Measurements from ENCODE around the gene FHOD3. TPM values are rescaled to one million over a fixed set of nuclear protein-coding genes. Genes with fewer than 3 reads are reported as not detected.

FHOD3 gene
- total RNA-seq, 1 donor = 3.0 TPM

DNA sequence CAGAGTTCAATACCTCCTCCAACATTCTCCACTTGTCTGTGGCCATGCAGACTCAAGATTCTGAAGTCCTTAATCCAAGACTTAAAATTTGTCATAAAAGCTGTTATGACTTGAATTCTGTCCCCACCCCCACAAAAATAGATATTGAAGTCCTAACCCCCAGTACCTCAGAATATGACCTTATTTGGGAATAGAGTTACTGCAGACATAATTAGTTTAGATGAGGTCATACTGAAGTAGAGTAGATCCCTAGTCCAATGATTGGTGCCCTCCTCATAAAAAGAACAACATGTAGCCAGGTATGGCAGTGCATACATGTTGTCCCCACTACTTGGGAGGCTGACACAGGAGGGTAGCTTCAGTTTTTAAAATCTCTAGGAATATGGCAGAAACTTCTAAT lies 522.1 kb downstream of the FHOD3 start:
- no peak for DNase-seq (ENCODE audit: low read depth)
- TF ChIP-seq, protein P1, sequence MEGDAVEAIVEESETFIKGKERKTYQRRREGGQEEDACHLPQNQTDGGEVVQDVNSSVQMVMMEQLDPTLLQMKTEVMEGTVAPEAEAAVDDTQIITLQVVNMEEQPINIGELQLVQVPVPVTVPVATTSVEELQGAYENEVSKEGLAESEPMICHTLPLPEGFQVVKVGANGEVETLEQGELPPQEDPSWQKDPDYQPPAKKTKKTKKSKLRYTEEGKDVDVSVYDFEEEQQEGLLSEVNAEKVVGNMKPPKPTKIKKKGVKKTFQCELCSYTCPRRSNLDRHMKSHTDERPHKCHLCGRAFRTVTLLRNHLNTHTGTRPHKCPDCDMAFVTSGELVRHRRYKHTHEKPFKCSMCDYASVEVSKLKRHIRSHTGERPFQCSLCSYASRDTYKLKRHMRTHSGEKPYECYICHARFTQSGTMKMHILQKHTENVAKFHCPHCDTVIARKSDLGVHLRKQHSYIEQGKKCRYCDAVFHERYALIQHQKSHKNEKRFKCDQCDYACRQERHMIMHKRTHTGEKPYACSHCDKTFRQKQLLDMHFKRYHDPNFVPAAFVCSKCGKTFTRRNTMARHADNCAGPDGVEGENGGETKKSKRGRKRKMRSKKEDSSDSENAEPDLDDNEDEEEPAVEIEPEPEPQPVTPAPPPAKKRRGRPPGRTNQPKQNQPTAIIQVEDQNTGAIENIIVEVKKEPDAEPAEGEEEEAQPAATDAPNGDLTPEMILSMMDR (IDR thresholded peaks at IDR 0.05; ENCODE audit: insufficient read depth, low read length) = no peak
- no peak overlapping the region for H3K4me3 ChIP-seq (ENCODE audit: low read depth, low read length)

DNA sequence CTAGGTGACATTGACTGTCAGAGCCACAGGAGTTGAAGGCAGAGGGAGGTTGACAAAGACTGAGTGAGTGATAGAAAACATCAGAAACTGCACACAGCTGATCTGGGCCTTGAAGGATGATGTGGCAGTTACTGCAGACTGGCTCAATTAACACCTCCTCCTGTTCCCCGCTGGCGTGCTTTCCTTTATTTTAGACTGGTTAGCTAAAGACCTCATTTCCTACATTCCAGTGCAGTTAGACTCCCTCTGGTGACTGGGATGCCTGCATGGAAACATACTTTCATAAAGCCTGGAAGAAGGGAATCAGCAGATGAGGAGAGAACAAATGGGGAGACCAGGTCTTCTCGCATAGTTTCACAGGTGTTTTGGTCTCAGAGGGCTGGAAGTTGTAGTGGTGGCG lies 524.2 kb downstream of the FHOD3 start:
- DNase-seq (ENCODE audit: low read depth) = no peak
- TF ChIP-seq, protein P1 (IDR thresholded peaks at IDR 0.05; ENCODE audit: insufficient read depth, low read length) = no peak

DNA sequence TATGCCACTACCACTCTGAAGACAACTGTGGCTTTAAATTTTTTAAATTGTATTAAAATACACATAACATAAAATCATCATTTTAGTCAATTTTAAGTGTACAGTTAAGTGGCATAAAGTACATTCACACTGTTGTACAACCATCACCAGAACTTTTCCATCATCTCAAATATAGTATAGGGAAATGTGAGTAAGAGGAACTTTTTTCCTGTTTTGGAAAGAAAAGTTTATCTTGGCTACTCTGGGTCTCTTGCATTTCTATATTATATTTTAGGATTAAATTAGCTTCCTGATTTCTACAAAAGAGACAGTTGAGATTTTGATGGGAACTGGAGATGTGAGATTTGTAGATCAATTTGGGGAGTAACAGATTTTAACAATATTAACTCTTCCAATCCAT lies 528.0 kb downstream of the FHOD3 start:
- TF ChIP-seq, protein P1 (IDR thresholded peaks at IDR 0.05; ENCODE audit: insufficient read depth, low read length) = no peak

More for the DNA sequence above, 524.2 kb downstream of the FHOD3 start:
- no peak overlapping the region for H3K4me3 ChIP-seq (ENCODE audit: low read depth, low read length)

DNA sequence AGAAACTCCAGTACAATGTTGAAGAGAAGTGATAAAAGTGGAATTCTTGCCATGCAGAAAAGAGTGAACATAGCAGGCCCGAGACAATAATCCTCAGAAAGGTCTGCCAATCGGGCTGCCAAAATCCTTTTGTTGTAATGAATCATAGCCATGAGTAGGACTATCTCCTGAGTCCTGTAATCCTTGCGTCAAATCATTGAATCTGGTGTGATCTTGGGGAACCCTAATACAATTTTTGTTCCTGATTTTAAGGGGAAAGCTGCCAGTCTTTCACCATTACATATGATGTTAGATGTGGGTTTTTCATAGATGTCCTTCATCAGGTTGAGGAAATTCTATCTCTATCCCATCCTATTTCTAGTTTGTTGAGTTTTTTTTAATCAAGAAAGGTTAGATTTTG lies 529.0 kb downstream of the FHOD3 start:
- DNase-seq (ENCODE audit: low read depth) = no peak
- TF ChIP-seq, protein P1 (IDR thresholded peaks at IDR 0.05; ENCODE audit: insufficient read depth, low read length) = no peak
- H3K4me3 ChIP-seq (ENCODE audit: low read depth, low read length) = no peak overlapping the region

More for the DNA sequence above, 528.0 kb downstream of the FHOD3 start:
- DNase-seq (ENCODE audit: low read depth) = no peak
- H3K4me3 ChIP-seq (ENCODE audit: low read depth, low read length) = no peak overlapping the region

DNA sequence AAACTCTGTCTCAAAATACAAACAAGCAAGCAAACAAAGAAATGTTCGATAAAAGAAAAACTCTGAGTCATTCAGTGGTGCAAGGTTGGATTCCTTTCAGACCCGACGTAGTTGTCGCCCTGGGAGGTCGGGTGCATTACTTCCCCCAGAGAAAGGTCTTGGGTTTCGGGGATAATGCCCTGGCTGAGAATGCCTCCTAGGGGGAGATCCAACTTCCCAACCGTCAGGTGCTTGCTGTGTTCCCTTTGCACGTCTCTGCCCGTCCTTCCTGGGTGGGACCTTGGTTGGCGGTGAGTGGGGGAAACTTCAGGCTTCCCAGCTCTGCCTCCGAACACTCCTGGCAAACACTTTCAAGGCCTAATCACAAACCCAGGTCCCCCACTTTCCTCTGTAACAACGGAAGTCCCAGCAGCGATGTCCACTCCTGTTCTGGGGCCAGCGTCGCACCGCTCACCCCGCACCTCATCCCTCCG lies 530.7 kb downstream of the FHOD3 start:
- peak overlapping the region; percentile 97 for H3K4me3 ChIP-seq (ENCODE audit: low read depth, low read length)
- TF ChIP-seq, protein P1 (IDR thresholded peaks at IDR 0.05; ENCODE audit: insufficient read depth, low read length) = no peak
- peak; percentile 60 for DNase-seq (ENCODE audit: low read depth)

DNA sequence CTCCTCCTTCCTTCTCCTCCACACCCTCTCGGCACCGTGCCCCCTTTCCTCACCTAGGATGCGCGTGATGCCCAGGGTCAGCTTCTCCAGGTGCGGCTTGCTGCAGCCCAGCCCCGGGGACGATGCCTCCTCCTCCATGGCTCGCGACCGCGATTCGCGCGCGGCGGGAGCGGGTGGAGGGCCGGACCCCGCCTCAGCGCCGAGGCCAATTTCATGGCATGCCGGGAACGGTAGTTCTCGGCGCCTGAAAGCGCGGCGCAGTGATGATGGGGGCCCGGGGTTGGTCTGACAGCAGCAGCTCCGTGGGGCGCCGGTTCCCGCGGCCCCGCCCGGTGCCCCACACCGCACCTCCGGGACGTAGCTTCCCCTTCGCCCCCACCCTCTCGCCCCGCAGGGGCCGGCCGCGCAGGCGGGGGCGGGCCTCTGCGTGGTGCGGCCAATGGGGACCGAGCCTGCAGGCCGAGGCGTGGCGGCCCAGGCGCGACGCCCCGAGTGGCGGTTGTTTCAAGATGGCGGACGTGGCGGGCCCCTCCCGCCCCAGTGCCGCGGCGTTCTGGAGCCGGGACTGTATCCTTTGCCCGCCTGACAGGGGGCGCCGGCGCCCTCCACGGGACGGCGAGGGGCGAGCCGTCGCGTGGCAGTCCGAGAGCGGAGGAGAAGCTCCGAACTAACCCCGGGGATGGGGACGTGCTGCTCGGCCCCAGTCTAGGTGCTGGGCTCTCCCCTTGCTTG lies 531.3 kb downstream of the FHOD3 start, which contains the start of the genes KIAA1328 and TPGS2:
Gene KIAA1328 (plus strand): TSS at position 498 of the 732 bp plus-strand sequence. CDS start 12 bp downstream, at position 510.
Gene TPGS2 (minus strand): TSS at position 373 of the 732 bp plus-strand sequence. CDS start 235 bp downstream, at position 138.
- TF ChIP-seq, protein P1 (IDR thresholded peaks at IDR 0.05; ENCODE audit: insufficient read depth, low read length) = peak; percentile 43
- DNase-seq (ENCODE audit: low read depth) = peak; percentile 70
- peak within 1 kb of the TSS; percentile 97 for H3K4me3 ChIP-seq (ENCODE audit: low read depth, low read length)

Other genes starting within 250 kb of the FHOD3 start
- gene RPRD1A, start 230.2 kb upstream of the FHOD3 start, total RNA-seq (ENCODE audit: low replicate concordance) = 32.6 and 47.4 TPM in 2 replicates
- 85.2 and 88.6 TPM in 2 replicates for gene SLC39A6, start 168.4 kb upstream of the FHOD3 start, total RNA-seq (ENCODE audit: low replicate concordance)
- gene ELP2, start 167.8 kb upstream of the FHOD3 start, total RNA-seq (ENCODE audit: low replicate concordance) = 83.3 and 119 TPM in 2 replicates
- 3.5 and 13.1 TPM in 2 replicates for gene MOCOS, start 110.2 kb upstream of the FHOD3 start, total RNA-seq (ENCODE audit: low replicate concordance)